Measurements from ENCODE around the gene PAPSS2. TPM values are rescaled to one million over a fixed set of nuclear protein-coding genes. Genes with fewer than 3 reads are reported as not detected.
"Not testable (repeated sequence)": the region's sequence is repeated elsewhere in the genome, so short reads cannot be mapped to it uniquely, and the experiment has no call there.

PAPSS2 gene
- total RNA-seq, 1 donor from 2014 or later = 7.3 TPM

DNA sequence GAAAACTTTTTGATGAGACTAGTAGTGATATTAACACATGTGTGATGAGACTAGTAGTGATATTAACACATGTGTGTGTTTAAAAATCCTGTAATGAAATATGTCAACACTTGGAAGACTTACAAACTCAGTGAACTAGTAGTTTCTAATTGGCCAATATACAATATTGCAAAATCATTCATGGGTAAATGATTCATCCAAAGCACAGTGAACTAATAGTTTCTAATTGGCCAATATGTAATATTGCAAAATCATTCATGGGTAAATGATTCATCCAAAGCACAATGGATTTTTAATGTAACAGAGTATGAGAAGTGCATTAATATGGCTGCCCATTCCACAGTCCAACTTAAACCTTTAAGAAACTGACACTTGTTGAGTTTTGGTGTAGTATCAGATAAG is 80.6 kb downstream of the PAPSS2 start:
- TF ChIP-seq, protein P1, sequence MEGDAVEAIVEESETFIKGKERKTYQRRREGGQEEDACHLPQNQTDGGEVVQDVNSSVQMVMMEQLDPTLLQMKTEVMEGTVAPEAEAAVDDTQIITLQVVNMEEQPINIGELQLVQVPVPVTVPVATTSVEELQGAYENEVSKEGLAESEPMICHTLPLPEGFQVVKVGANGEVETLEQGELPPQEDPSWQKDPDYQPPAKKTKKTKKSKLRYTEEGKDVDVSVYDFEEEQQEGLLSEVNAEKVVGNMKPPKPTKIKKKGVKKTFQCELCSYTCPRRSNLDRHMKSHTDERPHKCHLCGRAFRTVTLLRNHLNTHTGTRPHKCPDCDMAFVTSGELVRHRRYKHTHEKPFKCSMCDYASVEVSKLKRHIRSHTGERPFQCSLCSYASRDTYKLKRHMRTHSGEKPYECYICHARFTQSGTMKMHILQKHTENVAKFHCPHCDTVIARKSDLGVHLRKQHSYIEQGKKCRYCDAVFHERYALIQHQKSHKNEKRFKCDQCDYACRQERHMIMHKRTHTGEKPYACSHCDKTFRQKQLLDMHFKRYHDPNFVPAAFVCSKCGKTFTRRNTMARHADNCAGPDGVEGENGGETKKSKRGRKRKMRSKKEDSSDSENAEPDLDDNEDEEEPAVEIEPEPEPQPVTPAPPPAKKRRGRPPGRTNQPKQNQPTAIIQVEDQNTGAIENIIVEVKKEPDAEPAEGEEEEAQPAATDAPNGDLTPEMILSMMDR (IDR thresholded peaks at IDR 0.05; ENCODE audit: unreplicated experiment) = no peak
- no peak for DNase-seq (ENCODE audit: low spot score, unreplicated experiment)
- Mint-ChIP-seq H3K4me3 (ENCODE audit: low read depth) (no peak overlapping the region), H3K27ac (no peak overlapping the region), H3K36me3 (ENCODE audit: insufficient read depth) (no peaks in the 10 kb centered on the region), H3K27me3 (no peaks in the 10 kb centered on the region), H3K9me3 (ENCODE audit: low read depth) (no peaks in the 10 kb centered on the region), H3K4me1 (ENCODE audit: low read depth) (peaks cover 2% of the 10 kb centered on the region)

DNA sequence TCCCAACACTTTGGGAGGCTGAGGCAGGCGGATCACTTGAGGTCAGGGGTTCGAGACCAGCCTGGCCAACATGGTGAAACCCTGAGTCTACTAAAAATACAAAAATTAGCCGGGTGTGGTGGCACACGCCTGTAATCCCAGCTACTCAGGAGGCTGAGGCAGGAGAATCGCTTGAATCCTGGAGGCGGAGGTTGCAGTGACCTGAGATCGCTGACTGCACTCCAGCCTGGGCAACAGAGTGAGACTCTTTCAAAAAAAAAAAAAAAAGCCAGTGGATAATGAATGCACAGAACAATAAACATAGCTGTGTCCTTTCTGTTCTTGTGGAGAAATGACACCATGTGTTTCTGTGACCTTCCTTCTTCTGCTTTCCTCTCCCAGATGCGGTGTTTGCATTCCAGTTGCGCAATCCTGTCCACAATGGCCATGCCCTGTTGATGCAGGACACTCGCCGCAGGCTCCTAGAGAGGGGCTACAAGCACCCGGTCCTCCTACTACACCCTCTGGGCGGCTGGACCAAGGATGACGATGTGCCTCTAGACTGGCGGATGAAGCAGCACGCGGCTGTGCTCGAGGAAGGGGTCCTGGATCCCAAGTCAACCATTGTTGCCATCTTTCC is 83.4 kb downstream of the PAPSS2 start:
- not testable (repeated sequence) for H3K27ac Mint-ChIP-seq; H3K4me1 Mint-ChIP-seq (ENCODE audit: low read depth); H3K9me3 Mint-ChIP-seq (ENCODE audit: low read depth); DNase-seq (ENCODE audit: low spot score, unreplicated experiment); H3K36me3 Mint-ChIP-seq (ENCODE audit: insufficient read depth); H3K4me3 Mint-ChIP-seq (ENCODE audit: low read depth); H3K27me3 Mint-ChIP-seq

DNA sequence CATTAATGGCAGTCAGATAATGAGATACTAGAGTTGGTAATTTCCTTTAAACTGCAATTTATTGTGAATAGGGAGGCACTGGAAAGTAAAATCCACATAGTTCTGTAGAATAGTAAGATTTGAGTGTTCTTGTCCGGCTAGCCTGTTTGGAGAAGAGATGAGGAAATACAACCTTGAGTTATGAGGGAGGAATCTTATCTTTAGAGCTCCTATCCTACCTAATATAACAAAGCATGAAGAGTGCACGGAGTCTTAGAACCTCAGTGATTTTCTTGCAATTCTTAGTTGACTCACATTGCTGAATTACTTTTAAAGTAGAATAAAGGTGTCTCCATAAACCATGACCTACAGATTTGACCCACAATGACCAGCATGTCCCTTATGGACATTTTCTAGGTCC is 84.9 kb downstream of the PAPSS2 start:
- no peak for DNase-seq (ENCODE audit: low spot score, unreplicated experiment)
- no peaks in the 10 kb centered on the region for H3K27me3 Mint-ChIP-seq
- H3K4me1 Mint-ChIP-seq (ENCODE audit: low read depth) = peaks cover 6% of the 10 kb centered on the region
- TF ChIP-seq, protein P1 (IDR thresholded peaks at IDR 0.05; ENCODE audit: unreplicated experiment) = no peak
- no peak overlapping the region for H3K27ac Mint-ChIP-seq
- no peak overlapping the region for H3K4me3 Mint-ChIP-seq (ENCODE audit: low read depth)
- H3K9me3 Mint-ChIP-seq (ENCODE audit: low read depth) = peaks cover 4% of the 10 kb centered on the region
- H3K36me3 Mint-ChIP-seq (ENCODE audit: insufficient read depth) = no peaks in the 10 kb centered on the region

DNA sequence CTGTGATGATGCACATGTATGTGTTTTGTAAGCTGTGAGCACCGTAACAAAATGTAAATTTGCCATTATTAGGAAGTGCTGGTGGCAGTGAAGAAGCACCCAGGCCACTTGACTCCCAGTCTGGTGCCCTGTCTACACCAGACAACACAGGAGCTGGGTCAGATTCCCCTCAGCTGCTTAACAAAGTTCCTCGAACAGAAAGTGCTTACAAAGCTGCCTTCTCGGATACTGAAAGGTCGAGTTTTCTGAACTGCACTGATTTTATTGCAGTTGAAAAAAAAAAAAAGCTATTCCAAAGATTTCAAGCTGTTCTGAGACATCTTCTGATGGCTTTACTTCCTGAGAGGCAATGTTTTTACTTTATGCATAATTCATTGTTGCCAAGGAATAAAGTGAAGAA is 87.2 kb downstream of the PAPSS2 start:
- peaks cover 20% of the 10 kb centered on the region for H3K4me1 Mint-ChIP-seq (ENCODE audit: low read depth)
- TF ChIP-seq, protein P1 (IDR thresholded peaks at IDR 0.05; ENCODE audit: unreplicated experiment) = no peak
- H3K27ac Mint-ChIP-seq = no peak overlapping the region
- peaks cover 4% of the 10 kb centered on the region for H3K9me3 Mint-ChIP-seq (ENCODE audit: low read depth)
- no peak for DNase-seq (ENCODE audit: low spot score, unreplicated experiment)
- H3K4me3 Mint-ChIP-seq (ENCODE audit: low read depth) = no peak overlapping the region
- H3K36me3 Mint-ChIP-seq (ENCODE audit: insufficient read depth) = no peaks in the 10 kb centered on the region
- no peaks in the 10 kb centered on the region for H3K27me3 Mint-ChIP-seq

DNA sequence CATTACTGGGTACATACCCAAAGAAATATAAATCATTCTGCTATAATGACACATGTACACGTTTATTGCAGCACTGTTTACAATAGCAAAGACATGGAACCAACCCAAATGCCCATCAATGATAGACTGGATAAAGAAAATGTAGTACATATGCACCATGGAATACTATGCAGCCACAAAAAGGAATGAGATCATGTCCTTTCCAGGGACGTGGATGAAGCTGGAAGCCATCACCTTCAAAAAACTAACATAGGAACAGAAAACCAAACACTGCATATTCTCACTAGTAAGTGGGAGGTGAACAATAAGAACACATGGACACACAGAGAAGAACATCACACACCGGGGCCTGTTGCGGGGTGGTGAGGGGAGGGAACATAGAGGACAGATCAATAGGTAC is 88.6 kb downstream of the PAPSS2 start:
- H3K4me3 Mint-ChIP-seq (ENCODE audit: low read depth); H3K27me3 Mint-ChIP-seq; H3K27ac Mint-ChIP-seq; H3K9me3 Mint-ChIP-seq (ENCODE audit: low read depth); DNase-seq (ENCODE audit: low spot score, unreplicated experiment); H3K36me3 Mint-ChIP-seq (ENCODE audit: insufficient read depth): not testable (repeated sequence)
- H3K4me1 Mint-ChIP-seq (ENCODE audit: low read depth) = peaks cover 20% of the 10 kb centered on the region

DNA sequence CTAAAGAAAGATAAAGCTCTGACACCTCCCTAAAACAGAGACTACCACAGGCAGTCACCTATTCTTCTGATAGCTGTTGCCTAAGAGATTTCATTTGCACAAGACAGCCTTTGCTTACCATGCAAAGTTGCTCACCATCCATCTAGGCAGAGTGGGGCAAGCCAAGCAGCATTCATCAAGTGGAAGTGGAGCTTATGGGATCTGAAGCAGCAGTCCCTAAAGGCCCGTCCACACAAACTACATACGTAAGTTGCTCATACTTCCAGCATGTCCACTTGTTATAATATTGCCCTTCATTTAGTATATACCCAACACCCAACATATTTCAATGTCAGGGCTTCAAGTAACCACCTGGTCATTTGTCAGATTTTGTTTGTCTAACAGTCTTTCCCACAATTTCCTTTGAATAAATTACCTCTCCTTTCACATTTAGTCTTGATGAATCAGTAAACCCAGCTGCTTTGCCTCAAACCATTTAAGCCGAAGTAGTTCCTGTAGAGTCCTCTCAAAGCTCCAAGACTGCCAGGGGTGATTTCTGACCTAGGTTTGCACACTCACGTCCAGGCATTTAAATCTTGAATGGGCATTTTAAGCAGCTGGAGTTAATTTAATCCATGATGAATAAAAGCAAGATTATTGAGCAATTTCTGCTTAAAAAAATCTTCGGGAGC is 90.5 kb downstream of the PAPSS2 start:
- no peak for DNase-seq (ENCODE audit: low spot score, unreplicated experiment)
- peaks cover 4% of the 10 kb centered on the region for H3K9me3 Mint-ChIP-seq (ENCODE audit: low read depth)
- TF ChIP-seq, protein P1 (IDR thresholded peaks at IDR 0.05; ENCODE audit: unreplicated experiment) = no peak
- peaks cover 18% of the 10 kb centered on the region for H3K4me1 Mint-ChIP-seq (ENCODE audit: low read depth)
- H3K36me3 Mint-ChIP-seq (ENCODE audit: insufficient read depth) = peaks cover 8% of the 10 kb centered on the region
- H3K27ac Mint-ChIP-seq = peak overlapping the region; percentile 6
- H3K27me3 Mint-ChIP-seq = no peaks in the 10 kb centered on the region
- H3K4me3 Mint-ChIP-seq (ENCODE audit: low read depth) = no peak overlapping the region
